ENCODE results near the gene HABP4.

HABP4 gene

GRCh38 chr9:96436063-96436455 lies 13.9 kb upstream of the HABP4 start:
- no peak for DNase-seq (ENCODE audit: low read depth in 2 of 2)

DNA sequence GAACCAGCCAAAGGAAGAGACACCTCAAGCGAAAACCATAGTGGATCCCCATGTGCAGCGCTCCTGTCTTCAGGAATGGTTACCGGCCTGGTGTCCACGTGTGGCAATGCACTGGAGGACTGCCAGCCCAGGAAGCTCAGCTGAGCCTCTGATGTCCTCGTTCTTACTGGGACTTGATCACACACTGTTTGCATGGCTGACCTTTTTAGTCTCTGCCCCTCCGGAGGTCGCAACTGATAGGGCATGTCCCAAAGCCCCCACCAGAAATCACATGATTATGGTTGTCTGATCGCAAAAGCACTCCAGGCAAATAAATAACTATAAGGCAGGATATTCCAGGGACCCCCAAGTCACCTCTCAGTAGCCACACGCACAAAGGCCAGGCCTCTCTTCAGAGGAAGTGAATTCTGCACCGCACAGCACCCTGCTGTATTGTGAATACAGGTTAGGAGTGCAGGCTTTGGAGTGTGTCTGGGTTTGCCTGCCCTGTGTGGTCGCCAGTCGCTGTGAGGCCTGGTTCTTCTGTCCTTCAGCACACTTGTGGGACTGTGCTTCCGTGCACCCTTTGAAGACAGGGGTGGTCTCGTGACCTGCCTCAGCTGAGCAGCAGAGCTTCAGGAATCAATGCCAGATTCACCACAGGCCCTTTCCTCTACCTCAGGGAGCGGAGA lies 13.4 kb upstream of the HABP4 start:
- DNase-seq (ENCODE audit: low read depth in 2 of 2), result no peak

- no peak for DNase-seq (ENCODE audit: low read depth in 2 of 2)
Measured at GRCh38 chr9:96437454-96437853, 12.5 kb upstream of the HABP4 start.

DNA sequence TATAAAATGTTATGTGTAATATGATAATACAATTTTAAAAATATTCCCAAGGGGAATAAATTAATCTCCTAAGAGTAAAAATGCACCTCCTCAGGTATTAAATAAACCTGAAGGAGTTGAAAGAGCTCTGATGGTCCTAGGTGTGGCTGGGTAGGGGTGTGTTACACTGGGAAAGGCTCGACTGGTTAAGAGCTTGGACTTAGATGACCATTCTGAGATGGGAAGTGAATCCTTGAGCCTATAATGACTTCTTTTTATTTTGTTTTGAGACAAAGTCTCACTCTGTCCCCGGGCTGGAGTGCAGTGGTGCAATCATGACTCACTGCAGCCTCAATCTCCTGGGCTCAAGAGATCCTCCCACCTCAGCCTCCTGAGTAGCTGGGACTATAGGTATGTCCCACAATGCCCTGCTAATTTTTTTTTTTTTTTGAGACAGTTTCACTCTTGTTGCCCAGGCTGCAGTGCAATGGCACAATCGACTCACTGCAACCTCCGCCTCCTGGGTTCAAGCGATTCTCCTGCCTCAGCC lies 9.2 kb upstream of the HABP4 start:
- DNase-seq (ENCODE audit: low read depth in 2 of 2), result no peak

- DNase-seq (ENCODE audit: low read depth in 2 of 2), result no peak
Measured at GRCh38 chr9:96441798-96442445, 8.0 kb upstream of the HABP4 start.

GRCh38 chr9:96442491-96442890 lies 7.5 kb upstream of the HABP4 start:
- DNase-seq (ENCODE audit: low read depth in 2 of 2), result no peak

- DNase-seq (ENCODE audit: low read depth in 2 of 2), result no peak
Measured at GRCh38 chr9:96447406-96447805, 2.6 kb upstream of the HABP4 start.

GRCh38 chr9:96448546-96449170 lies 1.3 kb upstream of the HABP4 start:
- no peak for DNase-seq (ENCODE audit: low read depth in 2 of 2)

DNA sequence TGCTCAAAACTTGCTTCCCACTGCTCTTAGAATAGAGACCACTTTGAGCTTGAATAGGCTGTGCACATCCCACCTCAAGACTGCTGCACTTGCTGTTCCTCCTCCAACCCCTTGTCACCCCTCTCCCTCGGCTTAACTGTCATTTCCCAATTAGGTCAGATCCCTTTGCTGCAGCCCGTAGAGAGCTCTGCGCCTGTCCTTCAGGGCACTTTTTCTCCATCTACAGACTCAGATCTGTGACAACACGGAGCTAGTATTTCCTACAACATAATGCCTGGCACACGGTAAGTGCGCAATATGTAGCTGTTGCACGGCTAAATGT lies 485 bp upstream of the HABP4 start:
- no peak for DNase-seq (ENCODE audit: low read depth in 2 of 2)

DNA sequence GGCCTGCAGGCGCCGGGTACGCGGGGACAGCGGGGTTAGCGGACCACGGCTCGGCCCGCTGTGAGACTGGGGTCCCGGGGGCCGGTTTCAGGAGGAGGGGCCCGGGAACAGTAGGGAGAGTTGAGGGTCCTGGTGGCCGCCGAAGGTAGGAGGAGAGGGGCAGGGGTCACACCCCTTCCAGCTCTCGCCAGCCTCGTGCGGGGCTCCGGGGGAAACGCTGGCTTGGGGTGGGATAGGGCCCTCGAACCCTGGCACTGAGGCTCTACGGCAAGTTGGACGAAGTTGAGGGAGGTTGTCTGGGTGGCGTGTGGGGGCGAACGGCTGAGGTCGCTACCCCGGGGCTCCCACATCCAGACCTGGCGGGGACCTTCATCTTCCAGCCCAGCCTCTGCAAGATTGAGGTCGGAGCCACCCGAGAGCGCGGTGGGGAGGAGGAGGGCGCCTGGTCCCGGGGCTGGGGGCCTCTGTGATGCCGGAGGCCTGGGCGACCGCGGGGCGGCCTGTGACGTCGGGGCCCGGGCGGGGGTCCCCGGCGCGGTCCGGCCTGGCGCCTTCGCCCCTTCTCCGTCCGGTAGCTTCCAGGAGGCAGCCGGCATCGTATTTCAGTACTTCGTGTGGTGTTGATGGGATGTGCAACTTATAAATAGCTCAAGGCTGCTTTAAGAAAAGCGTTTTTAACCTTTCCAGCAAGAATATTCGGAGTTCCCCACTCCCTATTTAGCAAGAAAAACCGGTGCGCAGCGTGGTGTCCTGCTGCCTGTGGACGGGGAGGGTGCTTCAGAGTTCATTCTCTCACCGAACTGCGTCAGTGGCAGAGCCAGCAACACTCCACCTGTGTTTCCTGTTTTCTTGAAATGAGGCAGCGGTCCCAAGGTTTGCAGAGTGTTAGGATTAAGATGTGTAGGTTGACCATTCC lies 902 bp downstream of the HABP4 start:
- DNase-seq (ENCODE audit: low read depth in 2 of 2), result no peak

GRCh38 chr9:96453625-96454024 lies 3.7 kb downstream of the HABP4 start:
- no peak for DNase-seq (ENCODE audit: low read depth in 2 of 2)

- no peak for DNase-seq (ENCODE audit: low read depth in 2 of 2)
Measured at GRCh38 chr9:96457266-96457665, 7.3 kb downstream of the HABP4 start.

DNA sequence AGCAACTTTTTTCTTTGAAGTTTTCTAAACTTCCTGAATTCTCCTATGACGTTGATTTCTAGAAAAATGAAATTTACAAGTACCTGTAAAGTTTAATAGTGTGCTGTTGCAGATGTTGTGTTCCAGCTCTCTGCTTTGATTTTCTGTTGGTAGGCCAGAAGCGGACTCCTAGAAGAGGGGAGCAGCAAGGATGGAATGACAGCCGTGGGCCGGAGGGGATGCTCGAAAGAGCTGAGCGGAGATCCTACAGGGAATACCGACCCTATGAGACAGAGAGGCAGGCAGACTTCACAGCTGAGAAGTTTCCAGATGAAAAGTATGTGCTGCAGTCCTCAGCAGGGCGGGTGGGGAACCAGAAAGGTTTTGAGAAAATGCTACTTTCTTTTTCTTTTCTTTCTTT lies 8.3 kb downstream of the HABP4 start:
- DNase-seq (ENCODE audit: low read depth in 2 of 2), result no peak

DNA sequence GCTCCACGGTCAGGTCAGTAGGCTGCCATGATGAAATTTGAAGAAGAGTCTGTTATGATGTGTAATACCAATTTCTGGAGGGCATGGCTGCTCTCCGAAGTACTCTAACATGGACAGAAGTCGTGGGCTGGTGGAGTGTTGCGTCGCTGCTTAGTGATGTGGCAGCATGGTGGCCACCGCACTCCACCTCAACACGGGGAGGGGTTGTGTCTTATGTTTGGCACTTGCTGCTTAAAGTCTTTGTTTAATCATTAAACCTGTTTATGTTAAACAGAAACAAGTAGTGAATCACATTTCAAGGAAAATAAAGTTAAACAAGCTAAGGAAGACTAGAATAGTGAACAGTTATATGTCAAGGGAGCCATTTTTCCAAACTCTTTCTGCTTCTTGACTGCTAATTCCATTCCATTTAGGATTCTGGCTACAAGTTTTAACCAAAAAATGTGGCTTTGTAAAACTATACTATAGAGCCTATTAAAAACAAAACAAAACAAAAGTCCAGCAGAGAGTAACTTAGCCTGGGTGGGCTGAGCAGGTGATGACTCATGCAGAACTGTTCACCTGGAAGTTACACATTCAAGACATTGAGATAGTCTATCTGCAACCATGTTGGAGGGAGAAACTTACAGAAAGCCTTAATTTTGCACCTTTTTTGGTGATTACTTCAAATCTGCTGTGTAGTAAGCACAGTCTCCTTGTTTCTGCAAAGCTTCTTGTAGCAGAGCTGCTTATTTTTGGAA lies 9.5 kb downstream of the HABP4 start:
- no peak for DNase-seq (ENCODE audit: low read depth in 2 of 2)

DNA sequence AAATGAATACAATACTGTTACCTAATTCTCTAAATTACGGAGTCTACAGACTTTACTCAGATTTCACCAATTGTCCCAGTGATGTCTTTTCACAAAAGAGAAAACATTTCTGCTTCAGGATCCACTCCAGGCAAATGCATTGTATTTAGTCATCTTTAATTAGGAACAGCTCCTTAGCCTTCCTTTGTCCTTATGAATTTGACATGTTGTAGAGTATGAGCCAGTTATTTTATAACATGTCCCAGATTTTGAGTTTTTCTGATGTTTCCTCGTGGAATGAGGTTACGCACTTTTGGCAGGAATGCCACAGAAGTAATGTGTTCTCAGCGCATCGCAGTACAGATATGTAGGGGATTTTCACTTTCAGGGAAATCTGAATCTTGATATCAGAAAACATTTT lies 10.5 kb downstream of the HABP4 start:
- no peak for DNase-seq (ENCODE audit: low read depth in 2 of 2)

- no peak for DNase-seq (ENCODE audit: low read depth in 2 of 2)
Measured at GRCh38 chr9:96460882-96461281, 10.9 kb downstream of the HABP4 start.

- DNase-seq (ENCODE audit: low read depth in 2 of 2), result no peak
Measured at GRCh38 chr9:96461336-96461735, 11.4 kb downstream of the HABP4 start.

DNA sequence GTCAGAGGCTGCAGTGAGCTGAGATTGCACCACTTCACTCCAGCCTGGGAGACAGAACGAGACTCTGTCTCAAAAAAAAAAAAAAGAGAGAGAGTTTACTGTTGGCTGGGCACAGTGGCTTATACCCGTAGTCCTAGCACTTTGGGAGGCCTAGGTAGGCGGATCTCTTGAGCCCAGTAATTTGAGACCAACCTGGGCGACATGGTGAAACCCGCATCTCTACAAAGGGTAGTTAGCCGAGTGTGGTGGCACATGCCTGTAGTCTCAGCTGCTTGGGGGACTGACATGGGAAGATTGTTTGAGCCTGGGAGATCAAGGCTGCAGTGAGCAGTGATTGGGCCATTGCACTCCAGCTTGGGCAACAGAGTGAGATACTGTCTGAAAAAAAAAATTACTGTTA lies 12.6 kb downstream of the HABP4 start:
- no peak for DNase-seq (ENCODE audit: low read depth in 2 of 2)

DNA sequence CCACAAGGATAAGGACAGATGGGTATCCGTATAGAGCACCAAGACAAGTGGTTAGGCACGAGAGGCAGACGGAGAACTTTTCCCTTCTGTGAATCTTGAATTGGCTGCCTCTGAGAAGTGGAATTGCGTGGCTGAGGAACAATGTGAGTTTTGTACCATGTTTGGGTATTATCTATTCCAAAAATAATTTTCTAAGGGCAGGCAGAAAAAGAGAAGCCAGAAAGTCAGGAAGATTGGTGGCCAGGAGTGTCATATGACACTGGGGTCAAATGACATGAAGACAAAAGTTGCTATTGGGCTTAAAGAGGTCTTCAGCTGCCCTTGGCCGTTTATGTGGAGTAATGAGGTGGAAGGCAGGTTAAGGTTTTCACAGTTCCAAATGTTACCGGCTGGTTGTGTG lies 14.5 kb downstream of the HABP4 start:
- DNase-seq (ENCODE audit: low read depth in 2 of 2), result no peak

DNA sequence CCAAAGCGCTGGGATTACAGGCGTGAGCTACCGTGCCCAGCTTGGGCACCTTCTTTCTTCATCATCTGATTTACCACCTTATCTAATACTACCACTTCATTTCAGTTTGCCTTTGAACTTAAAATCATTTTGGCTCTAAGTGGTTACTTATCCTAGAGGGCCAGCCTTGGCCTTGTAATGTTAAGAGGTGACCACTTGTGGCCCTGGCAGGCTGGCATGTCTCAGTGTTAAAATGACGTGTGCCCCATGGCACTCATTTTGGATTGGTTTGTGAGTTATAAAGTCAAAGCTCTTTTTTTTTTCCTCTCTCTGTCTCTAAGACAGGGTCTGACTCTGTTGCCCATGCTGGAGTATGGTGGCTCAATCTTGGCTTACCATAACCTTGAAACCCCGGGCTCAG lies 17.8 kb downstream of the HABP4 start:
- DNase-seq (ENCODE audit: low read depth in 2 of 2), result no peak

GRCh38 chr9:96476013-96476412 lies 26.0 kb downstream of the HABP4 start:
- no peak for DNase-seq (ENCODE audit: low read depth in 2 of 2)

DNA sequence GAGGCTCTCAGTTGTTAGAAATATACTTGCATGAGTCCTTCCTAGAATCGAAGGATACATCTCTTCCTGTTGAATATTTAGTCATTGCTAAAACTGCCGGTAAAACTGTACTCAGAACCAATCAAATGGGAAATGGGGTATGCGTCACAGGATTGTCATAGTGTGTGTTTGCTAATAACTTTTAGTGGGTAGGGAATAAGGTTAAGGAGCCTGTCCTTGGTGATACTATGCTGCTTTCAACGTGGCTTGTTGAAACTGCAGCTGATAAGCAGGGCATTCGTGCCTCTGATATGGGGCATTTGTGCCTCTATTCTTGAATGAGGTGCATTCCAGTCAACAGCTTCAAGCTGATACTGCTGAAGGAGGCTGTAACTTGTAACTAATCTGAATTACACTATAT lies 26.6 kb downstream of the HABP4 start:
- no peak for DNase-seq (ENCODE audit: low read depth in 2 of 2)
